PC-3 (cell line): ENCODE results near the gene KPNA4.

ENCODE experiments used
- EZH2phosphoT487 ChIP-seq: fragments of 300-600 bp; sonication (generic); IDR thresholded peaks from 2 replicates; pipeline ENCODE4 v1.6.1; 2018; ENCODE audit warnings: mild to moderate bottlenecking, antibody characterized with exemption, low read length, borderline replicate concordance
- TF ChIP-seq, protein P1 (sequence below): fragments of 300-600 bp; sonication (generic); conservative IDR thresholded peaks from 2 replicates; pipeline ENCODE4 v1.5.1; 2017; ENCODE audit warnings: antibody characterized with exemption, low read depth, mild to moderate bottlenecking, low read length

DNA sequence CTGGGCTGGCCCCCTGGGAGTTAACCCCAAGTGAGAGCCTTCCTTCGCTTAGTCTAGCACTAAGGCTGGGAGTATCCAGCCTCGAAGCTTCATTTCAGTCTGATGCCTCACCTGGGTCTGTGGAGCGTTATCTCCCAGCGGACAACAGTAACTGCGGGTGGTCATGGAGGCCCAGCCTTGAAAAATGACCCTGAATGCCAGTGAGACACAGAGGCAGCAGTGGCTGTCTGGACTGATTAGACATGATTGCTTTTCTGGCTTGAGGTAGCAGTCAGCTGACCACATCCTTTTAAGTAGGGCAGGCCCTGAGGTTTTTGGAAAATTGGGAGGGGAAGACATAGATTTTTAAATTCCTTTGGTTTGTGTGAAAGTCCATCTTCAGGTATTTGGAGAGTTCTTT lies 87.6 kb downstream of the KPNA4 start:
- TF ChIP-seq, protein P1, sequence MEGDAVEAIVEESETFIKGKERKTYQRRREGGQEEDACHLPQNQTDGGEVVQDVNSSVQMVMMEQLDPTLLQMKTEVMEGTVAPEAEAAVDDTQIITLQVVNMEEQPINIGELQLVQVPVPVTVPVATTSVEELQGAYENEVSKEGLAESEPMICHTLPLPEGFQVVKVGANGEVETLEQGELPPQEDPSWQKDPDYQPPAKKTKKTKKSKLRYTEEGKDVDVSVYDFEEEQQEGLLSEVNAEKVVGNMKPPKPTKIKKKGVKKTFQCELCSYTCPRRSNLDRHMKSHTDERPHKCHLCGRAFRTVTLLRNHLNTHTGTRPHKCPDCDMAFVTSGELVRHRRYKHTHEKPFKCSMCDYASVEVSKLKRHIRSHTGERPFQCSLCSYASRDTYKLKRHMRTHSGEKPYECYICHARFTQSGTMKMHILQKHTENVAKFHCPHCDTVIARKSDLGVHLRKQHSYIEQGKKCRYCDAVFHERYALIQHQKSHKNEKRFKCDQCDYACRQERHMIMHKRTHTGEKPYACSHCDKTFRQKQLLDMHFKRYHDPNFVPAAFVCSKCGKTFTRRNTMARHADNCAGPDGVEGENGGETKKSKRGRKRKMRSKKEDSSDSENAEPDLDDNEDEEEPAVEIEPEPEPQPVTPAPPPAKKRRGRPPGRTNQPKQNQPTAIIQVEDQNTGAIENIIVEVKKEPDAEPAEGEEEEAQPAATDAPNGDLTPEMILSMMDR, result no peak
- TF ChIP-seq EZH2phosphoT487, result no peak
